ENCODE data around the gene KLHL5.

The KLHL5 gene

GRCh38 chr4:39166669-39167068 lies 104.6 kb downstream of the KLHL5 start:
- H3K27ac ChIP-seq (ENCODE audit: low read depth, low read length), result peak overlapping the region; percentile 98
- H3K27me3 ChIP-seq (ENCODE audit: low read length), result no peaks in the 10 kb centered on the region
- H3K4me3 ChIP-seq (ENCODE audit: insufficient read depth, low read length, poor library complexity, severe bottlenecking), result peak overlapping the region; percentile 27
- H3K9me3 ChIP-seq (ENCODE audit: insufficient read depth, low read length), result no peaks in the 10 kb centered on the region
- no peaks in the 10 kb centered on the region for H4K20me1 ChIP-seq (ENCODE audit: low read depth, low read length)
- H3K4me2 ChIP-seq (ENCODE audit: low read depth, low read length, poor library complexity, severe bottlenecking), result peak overlapping the region; percentile 77
- peaks cover 36% of the 10 kb centered on the region for H3F3A ChIP-seq (ENCODE audit: insufficient read depth)
- peak overlapping the region; percentile 57 for H3K9ac ChIP-seq (ENCODE audit: low read length)
- H3K9me2 ChIP-seq (replicated peaks; ENCODE audit: insufficient read depth, low read length), result no peaks in the 10 kb centered on the region
- no peaks in the 10 kb centered on the region for H3K36me3 ChIP-seq (ENCODE audit: low read length)
- TF ChIP-seq EZH2phosphoT487 (conservative IDR thresholded peaks at IDR 0.05; ENCODE audit: low read length) (no peak), CTCF (IDR thresholded peaks at IDR 0.05; ENCODE audit: insufficient read depth, low read length, poor library complexity, severe bottlenecking) (no peak)
- H3K79me2 ChIP-seq (ENCODE audit: insufficient read depth, low read length), result no peaks in the 10 kb centered on the region
- H2AFZ ChIP-seq (ENCODE audit: low read depth, low read length, severe bottlenecking), result peak overlapping the region; percentile 19

DNA sequence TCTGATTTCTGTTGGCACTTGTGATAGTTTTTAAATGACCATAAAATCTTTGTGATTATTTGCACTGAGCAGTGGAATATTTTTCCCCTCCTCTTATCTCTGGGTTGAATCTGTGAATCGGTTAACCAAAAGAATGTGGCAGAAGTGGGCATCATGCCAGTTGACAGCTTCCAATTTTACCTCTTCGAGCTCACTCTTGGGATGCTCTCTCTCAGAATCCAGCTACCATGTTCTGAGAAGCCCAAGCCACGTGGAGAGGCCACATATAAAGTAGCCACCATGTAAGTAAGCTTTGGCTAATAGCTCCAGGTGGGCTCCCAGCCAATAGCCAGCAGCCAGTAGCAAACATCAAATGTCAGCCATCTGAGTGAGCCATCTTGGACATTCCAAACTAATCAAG lies 107.4 kb downstream of the KLHL5 start:
- no peaks in the 10 kb centered on the region for H3K9me3 ChIP-seq (ENCODE audit: insufficient read depth, low read length)
- no peaks in the 10 kb centered on the region for H3K27me3 ChIP-seq (ENCODE audit: low read length)
- TF ChIP-seq EZH2phosphoT487 (conservative IDR thresholded peaks at IDR 0.05; ENCODE audit: low read length) (no peak), CTCF (IDR thresholded peaks at IDR 0.05; ENCODE audit: insufficient read depth, low read length, poor library complexity, severe bottlenecking) (no peak)
- H3K9ac ChIP-seq (ENCODE audit: low read length), result no peak overlapping the region
- H3K4me2 ChIP-seq (ENCODE audit: low read depth, low read length, poor library complexity, severe bottlenecking), result no peak overlapping the region
- H2AFZ ChIP-seq (ENCODE audit: low read depth, low read length, severe bottlenecking), result peak overlapping the region; percentile 18
- H3F3A ChIP-seq (ENCODE audit: insufficient read depth), result peaks cover 36% of the 10 kb centered on the region
- H3K9me2 ChIP-seq (replicated peaks; ENCODE audit: insufficient read depth, low read length), result no peaks in the 10 kb centered on the region
- no peaks in the 10 kb centered on the region for H3K36me3 ChIP-seq (ENCODE audit: low read length)
- H4K20me1 ChIP-seq (ENCODE audit: low read depth, low read length), result no peaks in the 10 kb centered on the region
- peak overlapping the region; percentile 98; the same call in 1 of the 2 replicates for H3K27ac ChIP-seq (ENCODE audit: low read depth, low read length)
- H3K4me3 ChIP-seq (ENCODE audit: insufficient read depth, low read length, poor library complexity, severe bottlenecking), result no peak overlapping the region
- no peaks in the 10 kb centered on the region for H3K79me2 ChIP-seq (ENCODE audit: insufficient read depth, low read length)

- peaks cover 36% of the 10 kb centered on the region for H3F3A ChIP-seq (ENCODE audit: insufficient read depth)
- no peak for TF ChIP-seq CTCF (IDR thresholded peaks at IDR 0.05; ENCODE audit: insufficient read depth, low read length, poor library complexity, severe bottlenecking)
- TF ChIP-seq EZH2phosphoT487 (conservative IDR thresholded peaks at IDR 0.05; ENCODE audit: low read length), result no peak
- H3K9ac ChIP-seq (ENCODE audit: low read length), result no peak overlapping the region
- H3K4me3 ChIP-seq (ENCODE audit: insufficient read depth, low read length, poor library complexity, severe bottlenecking), result no peak overlapping the region
- H3K4me2 ChIP-seq (ENCODE audit: low read depth, low read length, poor library complexity, severe bottlenecking), result no peak overlapping the region
- no peaks in the 10 kb centered on the region for H3K9me2 ChIP-seq (replicated peaks; ENCODE audit: insufficient read depth, low read length)
- no peaks in the 10 kb centered on the region for H3K9me3 ChIP-seq (ENCODE audit: insufficient read depth, low read length)
- no peaks in the 10 kb centered on the region for H3K27me3 ChIP-seq (ENCODE audit: low read length)
- H3K79me2 ChIP-seq (ENCODE audit: insufficient read depth, low read length), result no peaks in the 10 kb centered on the region
- H4K20me1 ChIP-seq (ENCODE audit: low read depth, low read length), result no peaks in the 10 kb centered on the region
- H3K27ac ChIP-seq (ENCODE audit: low read depth, low read length), result no peak overlapping the region
- no peak overlapping the region for H2AFZ ChIP-seq (ENCODE audit: low read depth, low read length, severe bottlenecking)
- no peaks in the 10 kb centered on the region for H3K36me3 ChIP-seq (ENCODE audit: low read length)
Measured at GRCh38 chr4:39170301-39170700, 108.3 kb downstream of the KLHL5 start.
